SJCRH30 (cell line): ENCODE results near the gene GALP. TPM values are rescaled to one million over a fixed set of nuclear protein-coding genes. Genes with fewer than 3 reads are reported as not detected.
"Not testable (repeated sequence)": the region's sequence is repeated elsewhere in the genome, so short reads cannot be mapped to it uniquely, and the experiment has no call there.

Experiments
- DNase-seq, 2 experiments: peaks; one replicate each; pipeline ENCODE4 v3.0.0-alpha.2; 2015 to 2020
- H3K27ac ChIP-seq: fragments of 250-450 bp; sonication (Bioruptor Pico); 2 replicates; pipeline ENCODE4 v1.5.1; 2020; ENCODE audit warnings: mild to moderate bottlenecking, moderate library complexity
- H3K27me3 ChIP-seq: fragments of 250-450 bp; sonication (Bioruptor Pico); 2 replicates; pipeline ENCODE4 v1.5.1; 2020; ENCODE audit warnings: mild to moderate bottlenecking, moderate library complexity
- H3K36me3 ChIP-seq: fragments of 250-450 bp; sonication (Bioruptor Pico); 2 replicates; pipeline ENCODE4 v1.5.1; 2020; ENCODE audit warnings: mild to moderate bottlenecking, moderate library complexity
- H3K4me1 ChIP-seq: fragments of 250-450 bp; sonication (Bioruptor Pico); 2 replicates; pipeline ENCODE4 v1.5.1; 2020; ENCODE audit warnings: mild to moderate bottlenecking, moderate library complexity
- H3K4me3 ChIP-seq: fragments of 250-450 bp; sonication (Bioruptor Pico); 2 replicates; pipeline ENCODE4 v1.5.1; 2020; ENCODE audit warnings: mild to moderate bottlenecking, moderate library complexity
- H3K9me3 ChIP-seq: fragments of 250-450 bp; sonication (Bioruptor Pico); replicated peaks from 2 replicates; pipeline ENCODE4 v1.5.1; 2020; ENCODE audit warnings: mild to moderate bottlenecking, moderate library complexity
- total RNA-seq: library from RNA; depleted of rRNA; stranded (reverse); fragments of >200 nt; shearing (Covaris generic); gene quantifications from 2 replicates; pipeline ENCODE4 v1.2.3, GENCODE V29; 2014

Gene GALP
- total RNA-seq, 1 experiment from 2014 or later, result not detected

DNA sequence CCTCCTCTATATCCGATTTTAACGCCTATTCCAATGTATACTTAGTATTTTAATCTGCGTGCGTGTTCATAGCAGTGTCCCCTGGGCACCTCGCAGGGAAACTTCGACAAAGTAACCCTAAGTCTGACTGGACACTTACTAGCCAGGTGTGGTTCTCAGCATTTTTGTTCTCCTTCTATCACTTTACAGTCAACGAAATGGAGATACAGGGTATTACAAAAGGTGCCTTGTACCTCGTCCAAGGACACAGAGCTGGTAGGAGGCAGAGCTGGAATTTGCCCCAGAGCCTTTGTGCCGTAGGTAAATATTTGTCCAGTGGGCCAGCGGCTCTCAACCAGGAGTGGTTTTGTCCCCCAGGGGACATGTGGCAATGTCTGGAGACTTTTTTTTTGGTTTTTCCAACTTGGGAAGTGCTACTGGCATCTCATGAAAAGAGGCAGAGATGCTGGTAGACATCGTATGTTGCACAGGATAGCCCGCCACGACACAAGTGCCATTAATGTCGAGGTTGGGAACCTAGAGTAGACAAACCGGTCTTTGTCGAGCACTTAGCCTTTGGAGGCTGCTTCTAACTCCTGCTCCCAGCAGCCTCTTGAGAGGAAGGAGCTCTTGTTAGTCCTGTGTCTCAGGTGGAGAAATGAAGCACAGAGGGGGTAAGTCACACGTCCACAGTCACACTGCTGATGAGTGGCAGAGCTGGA, 33.6 kb upstream of the GALP start:
- no peaks in the 10 kb centered on the region for H3K4me1 ChIP-seq
- H3K27ac ChIP-seq, result no peak overlapping the region

DNA sequence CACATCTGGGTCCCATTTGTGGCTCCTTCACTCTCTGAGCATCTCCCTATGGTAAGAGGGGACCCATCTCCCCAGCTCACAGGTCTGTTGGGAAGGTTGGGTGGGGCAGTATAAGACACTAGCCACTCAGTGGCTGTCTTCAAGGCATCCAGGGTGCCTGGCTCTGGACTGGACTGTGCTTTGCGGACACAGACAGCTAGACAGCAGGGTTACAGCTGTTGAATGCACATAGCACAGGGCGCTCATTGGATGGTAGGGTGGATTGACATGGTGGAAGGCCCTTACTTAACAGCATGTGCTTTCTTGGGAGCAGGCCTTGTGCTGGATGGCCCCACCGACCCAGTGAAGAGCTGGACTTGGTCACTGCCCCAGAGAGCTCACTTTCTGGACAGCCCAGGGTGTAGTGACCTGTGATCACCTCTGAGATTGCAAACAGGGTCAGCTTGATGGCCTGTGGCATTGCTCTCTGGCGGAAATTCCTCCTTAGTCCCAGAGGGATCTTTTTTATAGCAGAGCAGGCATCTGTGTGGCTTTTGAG, 32.8 kb upstream of the GALP start:
- Histone ChIP-seq H3K9me3 (no peaks in the 10 kb centered on the region), H3K36me3 (peaks cover 6% of the 10 kb centered on the region; the same call in 1 of the 2 replicates), H3K4me1 (no peaks in the 10 kb centered on the region), H3K27ac (no peak overlapping the region), H3K4me3 (no peak overlapping the region), H3K27me3 (no peaks in the 10 kb centered on the region)
- no peak for DNase-seq

More for the DNA sequence above, 33.6 kb upstream of the GALP start:
- H3K4me3 ChIP-seq, result no peak overlapping the region; the same call in 1 of the 2 replicates
- H3K9me3 ChIP-seq, result no peaks in the 10 kb centered on the region
- H3K27me3 ChIP-seq, result no peaks in the 10 kb centered on the region
- H3K36me3 ChIP-seq, result 0 out of 2 replicates have a peak, but pooled peaks cover 4% of the 10 kb centered on the region
- DNase-seq, result no peak

DNA sequence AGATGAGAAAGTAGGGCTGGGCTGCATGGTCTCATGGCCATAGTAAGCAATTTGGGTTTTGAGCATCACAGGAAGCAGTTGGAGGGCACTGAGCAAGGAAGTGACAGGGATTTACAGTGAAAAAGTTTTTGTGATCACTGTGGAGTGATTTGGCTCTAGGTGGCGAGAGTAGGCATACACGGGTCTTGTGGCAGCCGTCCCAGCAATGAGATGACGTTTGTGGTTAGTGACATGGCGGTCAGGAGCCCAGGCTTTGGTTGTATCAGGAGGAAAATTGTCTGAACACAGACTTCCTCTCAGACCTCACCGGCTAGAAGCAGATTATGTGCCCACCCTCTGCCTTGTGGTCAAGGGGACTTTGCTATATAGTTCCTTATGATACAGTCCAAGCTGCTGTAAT, 31.4 kb upstream of the GALP start:
- H3K36me3 ChIP-seq, result peaks cover 7% of the 10 kb centered on the region; the same call in 1 of the 2 replicates
- no peak for DNase-seq
- H3K9me3 ChIP-seq, result no peaks in the 10 kb centered on the region
- H3K27me3 ChIP-seq, result no peaks in the 10 kb centered on the region
- no peak overlapping the region for H3K27ac ChIP-seq
- H3K4me3 ChIP-seq, result no peak overlapping the region
- no peaks in the 10 kb centered on the region for H3K4me1 ChIP-seq

DNA sequence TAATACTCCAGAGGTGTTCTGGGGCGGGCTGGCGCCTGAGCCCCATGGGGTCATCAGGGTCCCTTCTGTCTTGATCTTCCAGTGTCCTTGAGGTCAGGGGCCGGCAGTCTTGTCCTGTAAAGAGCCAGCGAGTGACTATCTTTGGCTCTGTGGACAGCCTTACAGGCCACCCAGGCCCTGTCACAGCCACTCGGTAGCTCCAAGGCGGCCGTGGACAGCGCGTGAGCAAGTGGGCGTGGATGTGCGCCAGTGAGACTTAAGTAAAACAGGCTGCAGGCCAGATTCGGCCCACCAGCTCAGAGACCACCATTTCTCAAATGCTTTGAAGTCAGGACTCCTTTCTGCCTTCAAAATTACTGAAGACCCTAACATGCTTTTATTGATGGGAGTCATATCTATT, 31.0 kb upstream of the GALP start:
- no peaks in the 10 kb centered on the region for H3K9me3 ChIP-seq
- no peak overlapping the region for H3K4me3 ChIP-seq

DNA sequence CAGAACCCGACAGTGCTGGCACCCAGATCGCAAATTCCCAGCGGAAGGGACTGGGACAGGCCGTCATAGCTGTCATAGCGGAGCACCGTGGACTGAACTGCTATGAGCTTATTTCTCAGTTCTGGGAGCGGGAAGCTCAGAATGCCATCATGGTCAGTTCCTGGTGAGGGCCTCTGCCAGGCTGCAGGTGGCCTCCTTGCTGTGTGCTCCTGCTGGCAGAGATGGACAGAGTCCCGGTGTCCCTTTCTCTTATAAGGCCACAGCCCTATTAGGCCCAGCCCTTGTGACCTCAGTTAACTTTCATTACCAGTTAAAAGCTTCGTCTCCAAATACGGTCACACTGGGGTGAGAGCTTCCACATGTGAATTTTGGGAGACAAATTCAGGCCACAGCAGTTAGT, 30.1 kb upstream of the GALP start:
- DNase-seq, result no peak
- H3K9me3 ChIP-seq, result no peaks in the 10 kb centered on the region
- H3K4me1 ChIP-seq, result no peaks in the 10 kb centered on the region
- no peak overlapping the region for H3K27ac ChIP-seq
- no peaks in the 10 kb centered on the region for H3K27me3 ChIP-seq
- peaks cover 7% of the 10 kb centered on the region; the same call in 1 of the 2 replicates for H3K36me3 ChIP-seq
- no peak overlapping the region for H3K4me3 ChIP-seq

More for the DNA sequence above, 31.0 kb upstream of the GALP start:
- H3K27ac ChIP-seq, result no peak overlapping the region
- DNase-seq, result no peak
- H3K4me1 ChIP-seq, result no peaks in the 10 kb centered on the region
- peaks cover 7% of the 10 kb centered on the region; the same call in 1 of the 2 replicates for H3K36me3 ChIP-seq
- H3K27me3 ChIP-seq, result no peaks in the 10 kb centered on the region

DNA sequence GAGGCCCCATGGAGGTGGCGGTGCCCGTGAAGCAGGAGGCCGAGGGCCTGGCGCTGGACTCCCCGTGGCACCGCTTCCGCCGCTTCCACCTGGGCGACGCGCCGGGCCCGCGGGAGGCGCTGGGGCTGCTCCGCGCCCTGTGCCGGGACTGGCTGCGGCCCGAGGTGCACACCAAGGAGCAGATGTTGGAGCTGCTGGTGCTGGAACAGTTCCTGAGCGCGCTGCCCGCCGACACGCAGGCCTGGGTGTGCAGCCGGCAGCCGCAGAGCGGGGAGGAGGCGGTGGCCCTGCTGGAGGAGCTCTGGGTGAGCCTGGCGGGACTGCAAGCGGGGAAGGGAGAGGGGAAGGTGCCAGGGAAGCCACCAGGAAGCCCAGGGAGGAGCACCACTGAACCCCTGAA, 28.9 kb upstream of the GALP start:
- Histone ChIP-seq H3K9me3 (no peaks in the 10 kb centered on the region), H3K36me3 (peaks cover 7% of the 10 kb centered on the region; the same call in 1 of the 2 replicates), H3K4me1 (no peaks in the 10 kb centered on the region), H3K4me3 (no peak overlapping the region), H3K27ac (no peak overlapping the region), H3K27me3 (no peaks in the 10 kb centered on the region)
- no peak for DNase-seq

DNA sequence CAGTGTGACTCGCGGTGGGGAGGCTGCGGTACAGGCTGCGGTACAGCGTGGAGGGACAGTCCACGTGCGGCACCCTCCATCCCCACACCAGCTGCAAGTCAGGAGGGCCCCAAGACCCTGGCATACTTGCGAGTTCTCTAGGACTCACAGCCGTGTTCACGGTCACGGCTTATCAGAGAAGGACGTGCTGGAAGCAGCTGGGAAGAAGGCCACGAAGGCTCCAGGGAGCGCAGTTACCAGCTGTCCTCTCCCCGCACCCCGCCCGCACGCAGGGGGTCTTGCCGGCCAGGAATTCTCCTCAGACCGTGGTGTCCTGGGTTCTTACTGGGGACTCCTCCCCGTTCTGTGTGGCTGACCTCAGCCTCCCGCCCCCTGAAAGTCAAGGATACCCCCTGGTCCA, 28.5 kb upstream of the GALP start:
- H3K27ac ChIP-seq, result no peak overlapping the region
- DNase-seq, result no peak
- H3K4me1 ChIP-seq, result no peaks in the 10 kb centered on the region
- no peaks in the 10 kb centered on the region for H3K9me3 ChIP-seq
- no peaks in the 10 kb centered on the region for H3K27me3 ChIP-seq
- peaks cover 7% of the 10 kb centered on the region; the same call in 1 of the 2 replicates for H3K36me3 ChIP-seq
- no peak overlapping the region for H3K4me3 ChIP-seq

DNA sequence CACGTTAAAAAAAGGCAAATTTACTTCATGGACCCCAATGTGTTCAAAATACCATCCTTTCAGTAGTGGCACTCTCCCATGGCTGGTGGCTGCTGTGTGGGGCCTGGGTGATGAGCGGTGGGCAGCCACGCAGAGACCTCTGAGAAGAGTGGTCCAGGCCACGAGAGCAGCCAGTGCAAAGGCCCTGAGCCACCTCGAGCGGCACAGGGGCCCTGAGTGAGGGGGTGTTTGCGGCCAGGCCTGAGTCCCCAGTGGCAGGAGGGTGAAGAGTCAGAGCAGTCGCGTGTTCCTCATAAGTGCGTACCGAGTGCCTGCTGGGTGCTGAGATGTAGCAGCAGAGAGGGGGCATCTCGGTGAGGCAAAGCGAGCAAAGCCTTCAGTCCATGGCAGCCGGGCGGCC, 27.7 kb upstream of the GALP start:
- Histone ChIP-seq H3K36me3 (peaks cover 7% of the 10 kb centered on the region; the same call in 1 of the 2 replicates), H3K27me3 (no peaks in the 10 kb centered on the region), H3K27ac (no peak overlapping the region), H3K9me3 (no peaks in the 10 kb centered on the region), H3K4me1 (no peaks in the 10 kb centered on the region), H3K4me3 (no peak overlapping the region)
- DNase-seq, result no peak

DNA sequence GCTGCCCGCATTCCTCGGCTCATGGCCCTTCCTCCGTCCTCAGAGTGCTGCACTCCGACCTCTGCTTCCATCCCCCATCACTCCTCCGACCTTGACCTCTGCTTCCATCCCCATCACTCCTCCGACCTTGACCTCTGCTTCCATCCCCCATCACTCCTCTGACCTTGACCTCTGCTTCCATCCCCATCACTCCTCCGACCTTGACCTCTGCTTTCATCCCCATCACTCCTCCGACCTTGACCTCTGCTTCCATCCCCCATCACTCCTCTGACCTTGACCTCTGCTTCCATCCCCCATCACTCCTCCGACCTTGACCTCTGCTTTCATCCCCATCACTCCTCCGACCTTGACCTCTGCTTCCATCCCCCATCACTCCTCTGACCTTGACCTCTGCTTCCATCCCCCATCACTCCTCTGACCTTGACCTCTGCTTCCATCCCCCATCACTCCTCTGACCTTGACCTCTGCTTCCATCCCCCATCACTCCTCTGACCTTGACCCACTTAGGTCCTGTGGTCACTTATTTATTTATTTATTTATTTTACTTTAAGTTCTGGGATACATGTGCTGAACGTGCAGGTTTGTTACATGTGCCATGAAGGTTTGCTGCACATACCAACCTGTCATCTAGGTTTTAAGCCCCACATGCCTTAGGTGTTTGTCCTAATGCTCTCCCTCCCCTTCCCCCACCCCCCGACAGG, 26.7 kb upstream of the GALP start:
- DNase-seq, H3K36me3 ChIP-seq, H3K27me3 ChIP-seq, H3K9me3 ChIP-seq, H3K4me1 ChIP-seq, H3K27ac ChIP-seq, H3K4me3 ChIP-seq: not testable (repeated sequence)

DNA sequence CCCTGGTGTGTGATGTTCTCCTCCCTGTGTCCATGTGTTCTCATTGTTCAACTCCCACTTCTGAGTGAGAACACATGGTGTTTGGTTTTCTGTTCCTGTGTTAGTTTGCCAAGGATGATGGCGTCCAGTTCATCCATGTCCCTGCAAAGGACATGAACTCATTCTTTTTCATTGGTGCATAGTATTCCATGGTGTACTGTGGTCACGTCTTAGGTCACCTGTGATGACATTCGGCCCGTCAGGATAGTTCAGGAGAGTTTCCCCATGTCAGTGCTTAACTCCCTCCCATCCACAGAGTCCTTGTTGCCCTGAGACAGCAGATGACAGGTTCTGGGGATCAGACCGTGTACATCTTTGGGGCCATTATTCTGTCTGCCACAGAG, 26.2 kb upstream of the GALP start:
- H3K9me3 ChIP-seq, result no peaks in the 10 kb centered on the region
- H3K4me1 ChIP-seq, result no peaks in the 10 kb centered on the region
- H3K4me3 ChIP-seq, result no peak overlapping the region
- no peak overlapping the region for H3K27ac ChIP-seq
- peaks cover 7% of the 10 kb centered on the region; the same call in 1 of the 2 replicates for H3K36me3 ChIP-seq
- no peaks in the 10 kb centered on the region for H3K27me3 ChIP-seq
- no peak for DNase-seq

DNA sequence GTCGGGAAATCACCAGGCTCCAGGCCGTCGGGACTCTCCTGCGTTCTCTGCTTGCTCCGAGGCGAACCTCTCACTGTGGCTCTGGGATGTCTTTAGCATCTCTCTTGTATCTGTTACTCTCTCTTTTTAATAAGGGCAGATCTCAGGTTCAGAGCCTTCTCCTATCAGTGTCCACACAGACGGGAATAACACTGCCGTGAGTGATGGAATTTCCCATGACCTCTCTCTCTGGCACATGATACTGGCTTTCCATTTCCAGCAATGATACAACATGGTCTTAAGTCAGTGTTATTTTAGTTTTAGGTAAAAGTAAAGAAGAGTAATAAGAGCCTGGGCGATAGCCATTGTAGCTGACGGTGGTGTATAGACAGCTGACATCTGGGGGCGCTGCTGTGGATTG, 25.4 kb upstream of the GALP start:
- no peak overlapping the region for H3K4me3 ChIP-seq

DNA sequence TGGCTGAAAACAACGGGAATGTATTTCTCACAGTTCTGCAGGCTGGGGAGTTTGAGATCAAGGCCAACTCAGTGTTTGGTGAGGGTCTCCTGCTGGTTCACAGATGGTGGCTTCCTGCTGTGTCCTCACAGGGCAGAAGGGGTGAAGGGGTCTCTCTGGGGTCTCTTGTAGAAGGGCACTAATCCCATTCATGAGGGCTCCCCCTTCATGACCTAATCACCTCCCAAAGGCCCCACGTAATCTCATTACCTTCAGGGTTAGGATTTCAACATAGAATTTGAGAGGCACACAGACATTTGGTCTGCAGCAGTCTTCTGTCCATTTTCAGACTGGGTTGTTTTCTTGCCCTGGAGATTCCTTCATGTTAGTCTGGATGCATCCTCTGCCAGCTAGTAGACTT, 23.2 kb upstream of the GALP start:
- Histone ChIP-seq H3K9me3 (no peaks in the 10 kb centered on the region), H3K4me3 (no peak overlapping the region), H3K36me3 (peaks cover 9% of the 10 kb centered on the region; the same call in 1 of the 2 replicates), H3K27me3 (no peaks in the 10 kb centered on the region), H3K4me1 (no peaks in the 10 kb centered on the region), H3K27ac (no peak overlapping the region)
- DNase-seq, result no peak

More for the DNA sequence above, 25.4 kb upstream of the GALP start:
- Histone ChIP-seq H3K9me3 (no peaks in the 10 kb centered on the region), H3K27ac (no peak overlapping the region), H3K27me3 (no peaks in the 10 kb centered on the region), H3K4me1 (no peaks in the 10 kb centered on the region), H3K36me3 (peaks cover 7% of the 10 kb centered on the region; the same call in 1 of the 2 replicates)
- DNase-seq, result no peak

DNA sequence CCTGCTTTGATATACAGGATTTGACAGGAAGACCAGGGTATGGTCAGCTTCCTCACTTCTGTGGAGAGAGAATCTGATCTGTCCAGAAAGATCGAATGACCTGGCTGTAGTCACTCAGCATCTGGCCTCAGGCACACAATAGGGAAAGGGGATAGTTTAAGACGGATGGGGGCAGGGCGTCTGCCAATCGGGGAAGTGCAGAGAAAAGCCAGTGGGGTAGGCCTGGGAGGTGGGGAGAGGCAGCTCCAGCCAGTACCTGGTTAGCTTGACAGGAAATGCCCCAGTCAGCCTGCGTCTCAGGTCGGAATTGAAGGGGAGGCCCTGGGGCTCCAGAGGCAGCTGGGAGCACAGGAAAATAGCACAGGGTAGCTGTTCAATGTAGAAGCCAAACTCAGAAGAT, 22.3 kb upstream of the GALP start:
- Histone ChIP-seq H3K9me3 (no peaks in the 10 kb centered on the region), H3K4me3 (no peak overlapping the region), H3K27me3 (no peaks in the 10 kb centered on the region), H3K4me1 (no peaks in the 10 kb centered on the region), H3K36me3 (peaks cover 6% of the 10 kb centered on the region; the same call in 1 of the 2 replicates), H3K27ac (no peak overlapping the region)
- DNase-seq, result no peak

DNA sequence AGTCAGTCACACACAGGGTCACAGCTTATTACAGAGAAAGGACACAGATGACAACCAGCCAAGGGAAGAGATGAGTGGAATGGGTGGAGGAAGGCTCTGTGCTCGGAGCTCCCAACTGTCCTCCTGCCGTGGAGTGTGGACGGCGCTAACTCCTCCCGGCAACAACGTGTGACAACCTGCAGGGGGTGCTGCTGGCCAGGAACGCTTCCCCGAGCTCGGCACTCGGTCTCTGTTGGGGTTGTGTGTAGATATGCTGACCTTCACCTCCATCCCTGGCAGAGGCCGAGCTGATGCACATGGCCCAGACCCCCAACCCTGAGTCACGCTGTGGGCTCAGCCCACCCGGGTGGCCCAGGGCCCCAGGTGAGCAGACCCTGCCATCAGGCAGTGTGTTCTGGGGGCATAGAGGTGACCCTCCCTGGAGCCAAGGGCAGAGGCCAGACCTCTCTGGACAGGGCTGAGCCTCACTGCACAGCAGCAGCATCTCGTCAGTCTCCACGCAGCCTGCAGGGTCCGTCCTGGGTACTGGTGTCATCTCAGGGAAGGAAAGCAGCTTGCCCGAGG, 20.6 kb upstream of the GALP start:
- Histone ChIP-seq H3K4me1 (no peaks in the 10 kb centered on the region), H3K4me3 (no peak overlapping the region), H3K27ac (no peak overlapping the region), H3K36me3 (peaks cover 8% of the 10 kb centered on the region; the same call in 1 of the 2 replicates), H3K9me3 (no peaks in the 10 kb centered on the region), H3K27me3 (no peaks in the 10 kb centered on the region)
- no peak for DNase-seq

DNA sequence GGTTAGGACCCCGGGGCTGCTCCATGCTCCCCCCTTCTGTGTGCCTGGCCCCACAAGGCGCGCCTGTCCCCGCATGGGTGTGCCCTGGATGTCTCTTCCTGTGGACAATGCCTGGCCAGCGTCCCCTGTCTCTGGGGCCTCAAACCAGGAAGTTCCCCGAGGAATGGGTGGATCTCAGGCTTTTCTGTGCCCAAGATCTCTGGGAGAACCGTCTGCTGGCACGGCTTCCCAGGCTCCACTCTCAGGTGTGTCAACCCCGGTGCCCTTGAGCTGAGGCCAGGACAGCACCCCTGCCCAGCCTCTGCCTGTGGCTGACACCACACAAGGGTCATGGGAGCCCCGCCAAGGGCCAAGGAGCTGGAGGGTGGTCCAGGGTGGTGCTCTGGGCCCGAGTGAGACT, 19.0 kb upstream of the GALP start:
- Histone ChIP-seq H3K4me3 (no peak overlapping the region), H3K27me3 (no peaks in the 10 kb centered on the region), H3K9me3 (no peaks in the 10 kb centered on the region), H3K4me1 (no peaks in the 10 kb centered on the region), H3K27ac (no peak overlapping the region), H3K36me3 (peaks cover 8% of the 10 kb centered on the region; the same call in 1 of the 2 replicates)
- no peak for DNase-seq
